Purkinje cell (primary cell): ENCODE data around the gene TMCO6. TPM values are rescaled to one million over a fixed set of nuclear protein-coding genes. Genes with fewer than 3 reads are reported as not detected.

ENCODE experiments used
- polyA plus RNA-seq: library from polyadenylated mRNA; unstranded; fragments of >200 nt; fragmentation: Nextera tagmentation; gene quantifications from 2 replicates; pipeline ENCODE4 v1.2.1, GENCODE V29; 2014

Gene TMCO6
- polyA plus RNA-seq = 0.35 TPM in 1 of 2 replicates, not detected in the other

DNA sequence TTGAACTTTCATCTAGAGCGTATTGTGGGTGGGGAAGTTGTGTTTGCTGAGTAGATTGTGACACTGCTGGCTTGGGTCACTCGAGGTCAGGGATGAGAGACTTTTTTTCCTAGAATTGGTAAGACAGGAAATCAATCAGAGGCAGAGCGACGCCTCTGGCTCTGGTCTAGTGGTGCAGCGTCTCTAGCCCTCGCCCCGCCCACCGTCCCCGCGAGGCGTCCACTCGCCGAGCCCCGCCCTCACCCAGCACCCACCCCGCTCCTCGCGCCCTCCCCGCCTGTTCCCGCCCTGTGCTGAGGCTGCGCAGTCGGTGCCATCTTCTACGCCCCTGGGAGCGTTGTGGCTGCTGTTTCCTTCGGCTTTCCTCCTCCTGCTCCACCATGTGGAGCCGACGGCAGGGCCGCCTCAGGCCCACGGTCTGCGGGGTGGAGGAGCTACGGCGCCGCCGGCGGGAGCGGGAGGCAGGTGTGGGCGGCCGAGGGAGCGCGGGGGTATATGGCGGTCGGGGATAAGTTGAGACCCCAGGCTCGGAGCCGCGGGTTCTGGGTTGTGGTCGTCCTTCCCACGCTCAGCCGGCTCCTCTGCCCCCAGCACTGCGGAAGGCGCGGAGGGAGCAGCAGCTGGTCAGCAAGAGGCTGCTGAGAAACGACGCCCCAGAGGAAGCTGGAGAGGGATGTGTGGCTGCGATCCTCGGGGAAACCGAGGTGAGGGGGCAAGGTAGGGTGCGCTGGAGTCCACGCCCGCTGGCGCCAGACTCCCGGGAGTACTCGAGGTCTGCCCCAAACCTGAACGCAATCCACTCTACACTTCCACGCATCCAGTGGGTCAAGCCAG lies at the start of gene TMCO6:
TMCO6 (plus strand) TSS at position 304 of the 834 bp plus-strand sequence; CDS start at position 381, 77 bp downstream.

GRCh38 chr5:140633021-140633471 lies 6.2 kb upstream of the TMCO6 start, which contains the start of gene CD14:
Gene CD14 (minus strand): TSS chr5:140633175. CDS start chr5:140633071, 104 bp downstream.

GRCh38 chr5:140664359-140665119 lies 25.3 kb downstream of the TMCO6 start, which contains the start of gene WDR55:
Gene WDR55 (plus strand): TSS chr5:140664904. CDS start chr5:140664913, 9 bp downstream.

DNA sequence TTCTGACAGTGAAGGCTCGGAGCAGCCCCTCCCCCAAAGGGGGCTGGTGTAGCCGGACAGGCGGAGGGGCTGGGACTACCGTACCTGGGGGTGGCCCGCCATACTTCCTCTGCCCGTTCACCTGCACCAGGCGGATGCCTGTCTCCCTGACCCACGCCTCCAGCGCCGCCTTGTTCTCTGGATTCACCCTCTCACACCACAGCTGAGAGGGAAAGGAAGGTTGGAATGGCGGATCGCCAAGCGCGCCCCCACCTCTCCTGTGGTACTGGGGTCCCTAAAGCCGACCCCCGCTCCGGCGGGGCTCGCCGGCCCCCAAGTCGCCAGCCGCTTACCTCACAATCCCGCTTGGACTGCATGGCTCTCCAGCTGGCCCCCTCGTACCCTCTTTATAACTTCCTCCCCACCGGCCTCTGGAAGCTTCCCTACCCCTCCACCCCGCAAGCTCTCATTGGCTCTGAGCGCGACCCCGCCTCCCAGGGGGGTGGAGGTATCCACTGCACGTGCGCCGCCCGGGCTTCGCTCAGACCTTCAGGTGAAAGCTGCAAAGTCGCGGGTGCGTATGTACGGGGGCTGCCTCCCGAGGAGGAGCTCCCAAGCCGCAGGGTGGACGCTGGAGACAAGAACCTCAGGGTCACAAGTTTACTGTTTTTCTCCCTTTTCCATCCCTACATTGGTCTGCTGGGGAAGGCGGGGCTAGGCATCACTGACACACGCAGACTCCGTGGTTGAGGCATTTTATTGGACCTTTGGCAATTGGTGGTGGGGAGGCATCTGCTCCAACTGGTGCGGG lies 34.1 kb downstream of the TMCO6 start, which contains the start of gene DND1:
DND1 (minus strand) TSS at position 390 of the 790 bp plus-strand sequence; CDS start at position 356, 34 bp downstream.

DNA sequence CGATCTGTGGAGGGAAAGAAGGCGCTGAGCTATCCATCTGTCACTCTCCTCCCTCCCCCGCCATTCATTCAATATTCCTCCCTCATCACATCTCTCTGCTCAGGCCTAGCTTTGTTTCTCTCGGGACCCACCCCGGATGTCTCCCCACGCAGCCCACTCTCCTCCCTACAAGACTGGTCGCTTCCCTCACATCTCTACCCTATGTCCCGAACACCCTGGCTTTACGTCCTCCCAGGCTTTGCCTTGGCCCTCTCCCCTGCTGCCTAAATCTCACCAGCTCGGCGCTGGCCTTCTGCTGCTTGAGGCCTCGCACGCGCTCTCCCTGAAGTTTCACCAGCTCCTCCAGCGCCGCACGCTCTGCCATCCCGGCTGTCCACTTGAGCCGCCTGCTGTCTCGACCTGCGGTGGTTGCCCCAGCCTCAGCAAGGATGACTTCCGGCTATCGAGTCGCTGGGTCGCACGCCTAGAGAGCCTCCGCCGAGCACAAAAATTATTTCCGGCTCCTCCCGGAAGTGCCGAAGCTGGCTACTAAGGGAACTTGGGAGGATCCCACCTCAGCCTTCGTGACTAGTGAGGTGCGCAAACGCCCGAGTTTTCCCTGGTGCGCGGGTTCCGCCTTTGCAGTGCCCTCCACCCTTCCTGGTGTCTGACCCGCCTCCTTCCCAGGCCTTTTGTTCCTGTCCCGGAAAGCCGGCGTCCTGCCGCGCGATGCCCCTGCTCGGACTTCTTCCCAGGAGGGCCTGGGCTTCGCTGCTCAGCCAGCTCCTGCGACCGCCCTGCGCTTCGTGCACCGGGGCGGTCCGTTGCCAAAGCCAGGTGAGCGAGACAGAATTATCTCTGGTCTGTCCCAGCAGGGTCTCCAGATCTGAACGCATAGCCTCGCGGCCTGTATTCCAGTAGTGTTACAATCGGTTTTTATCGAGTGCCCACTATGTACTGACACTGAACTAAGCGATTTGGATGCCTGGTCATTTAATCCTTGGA lies 52.0 kb downstream of the TMCO6 start, which contains the start of the genes HARS1 and HARS2:
HARS1 (minus strand) TSS at position 430 of the 984 bp plus-strand sequence; CDS start at position 364, 66 bp downstream.
HARS2 (plus strand) TSS at position 515 of the 984 bp plus-strand sequence; CDS start at position 709, 194 bp downstream.

Other genes starting within 250 kb of the TMCO6 start
- gene ANKHD1, start 237.6 kb upstream of the TMCO6 start, polyA plus RNA-seq = 42.8 TPM in 2 replicates
- 5.5 and 7.7 TPM in 2 replicates for gene EIF4EBP3, start 91.8 kb upstream of the TMCO6 start, polyA plus RNA-seq
- 50.0 and 58.4 TPM in 2 replicates for gene SRA1, start 82.0 kb upstream of the TMCO6 start, polyA plus RNA-seq
- 15.8 and 19.0 TPM in 2 replicates for gene APBB3, start 74.9 kb upstream of the TMCO6 start, polyA plus RNA-seq
- 8.9 and 9.9 TPM in 2 replicates for gene SLC35A4, start 74.6 kb upstream of the TMCO6 start, polyA plus RNA-seq
- 3.2 and 5.5 TPM in 2 replicates for gene CD14, start 6.3 kb upstream of the TMCO6 start, polyA plus RNA-seq
- 580 and 589 TPM in 2 replicates for gene NDUFA2, start 8.2 kb downstream of the TMCO6 start, polyA plus RNA-seq
- 95.1 and 132 TPM in 2 replicates for gene IK, start 8.4 kb downstream of the TMCO6 start, polyA plus RNA-seq
- 5.1 and 5.7 TPM in 2 replicates for gene WDR55, start 25.5 kb downstream of the TMCO6 start, polyA plus RNA-seq
- not detected in 2 replicates for gene DND1, start 34.1 kb downstream of the TMCO6 start, polyA plus RNA-seq
- 68.3 and 76.9 TPM in 2 replicates for gene HARS1, start 51.9 kb downstream of the TMCO6 start, polyA plus RNA-seq
- gene HARS2, start 52.0 kb downstream of the TMCO6 start, polyA plus RNA-seq = 9.2 and 12.1 TPM in 2 replicates
- gene ZMAT2, start 61.0 kb downstream of the TMCO6 start, polyA plus RNA-seq = 44.8 and 45.9 TPM in 2 replicates
- 5.3 and 10.1 TPM in 2 replicates for gene PCDHA1, start 146.7 kb downstream of the TMCO6 start, polyA plus RNA-seq
- not detected in 2 replicates for gene PCDHA2, start 155.4 kb downstream of the TMCO6 start, polyA plus RNA-seq
- 3.8 TPM in 1 of 2 replicates, not detected in the other for gene PCDHA3, start 161.6 kb downstream of the TMCO6 start, polyA plus RNA-seq
- 0.62 and 10.7 TPM in 2 replicates for gene PCDHA4, start 167.6 kb downstream of the TMCO6 start, polyA plus RNA-seq
- gene PCDHA5, start 182.2 kb downstream of the TMCO6 start, polyA plus RNA-seq = 1.5 and 6.3 TPM in 2 replicates
- gene PCDHA6, start 188.5 kb downstream of the TMCO6 start, polyA plus RNA-seq = 4.0 and 5.4 TPM in 2 replicates
- gene PCDHA7, start 194.8 kb downstream of the TMCO6 start, polyA plus RNA-seq = 0.39 and 0.71 TPM in 2 replicates
- 1.4 TPM in 1 of 2 replicates, not detected in the other for gene PCDHA8, start 201.7 kb downstream of the TMCO6 start, polyA plus RNA-seq
- gene PCDHA9, start 208.9 kb downstream of the TMCO6 start, polyA plus RNA-seq = 0.07 and 0.16 TPM in 2 replicates
- 13.4 and 23.1 TPM in 2 replicates for gene PCDHA10, start 216.4 kb downstream of the TMCO6 start, polyA plus RNA-seq
- gene PCDHA11, start 229.5 kb downstream of the TMCO6 start, polyA plus RNA-seq = 2.2 and 2.8 TPM in 2 replicates
- gene PCDHA12, start 235.9 kb downstream of the TMCO6 start, polyA plus RNA-seq = 1.1 and 1.2 TPM in 2 replicates
- gene PCDHA13, start 242.7 kb downstream of the TMCO6 start, polyA plus RNA-seq = 12.7 and 31.9 TPM in 2 replicates